CD14-positive monocyte (primary cell): Measurements from ENCODE around the gene ACTR10. TPM values are rescaled to one million over a fixed set of nuclear protein-coding genes. Genes with fewer than 3 reads are reported as not detected.

ENCODE experiments used
- DNase-seq, 3 donors: peaks; one replicate each; pipeline ENCODE4 v3.0.0-alpha.2; 2011 to 2022
- H2AFZ ChIP-seq: 2 replicates; pipeline ENCODE4 v1.6.0; 2012; ENCODE audit warnings: mild to moderate bottlenecking, low read depth, low read length, inconsistent platforms; ENCODE audit not compliant: insufficient read depth, poor library complexity, severe bottlenecking
- H3K27ac ChIP-seq, 2 donors: 1 replicate in 1 of 2; 2 replicates in 1 of 2; pipeline ENCODE4 v1.5.1; 2012 to 2013; ENCODE audit warnings: low read length in 2 of 2, control low read depth in 1 of 2, inconsistent platforms in 1 of 2, low read depth in 1 of 2, mild to moderate bottlenecking in 1 of 2
- H3K27me3 ChIP-seq, 2 donors: one replicate each; pipeline versions ENCODE4 v1.6.0 to v1.6.1; 2011 to 2013; ENCODE audit warnings: low read length in 2 of 2; ENCODE audit not compliant: control insufficient read depth in 2 of 2, insufficient read depth in 2 of 2
- H3K36me3 ChIP-seq, 2 donors: replicated peaks in 1 of 2; 1 replicate in 1 of 2; 2 replicates in 1 of 2; pipeline versions ENCODE4 v1.5.1 to v1.6.1; 2012 to 2013; ENCODE audit warnings: low read length in 2 of 2, control low read depth in 1 of 2, inconsistent platforms in 1 of 2, mild to moderate bottlenecking in 1 of 2; ENCODE audit not compliant: insufficient read depth in 2 of 2, control insufficient read depth in 1 of 2
- H3K4me1 ChIP-seq, 2 donors: 1 replicate in 1 of 2; 2 replicates in 1 of 2; pipeline versions ENCODE4 v1.5.1 to v1.6.1; 2012 to 2013; ENCODE audit warnings: low read length in 2 of 2, control low read depth in 1 of 2, inconsistent platforms in 1 of 2, mild to moderate bottlenecking in 1 of 2, moderate library complexity in 1 of 2; ENCODE audit not compliant: insufficient read depth in 2 of 2, control insufficient read depth in 1 of 2
- H3K4me2 ChIP-seq: replicated peaks from 2 replicates; pipeline ENCODE3; 2012; ENCODE audit warnings: low read length, moderate library complexity, mild to moderate bottlenecking; ENCODE audit not compliant: poor library complexity, severe bottlenecking; ENCODE audit errors: extremely low read depth
- H3K4me3 ChIP-seq, 3 experiments: fragments of 200-600 bp in 1 of 3; sonication (generic) in 1 of 3; replicated peaks in 1 of 3; 1 replicate in 2 of 3; 2 replicates in 1 of 3; pipeline ENCODE4 v1.5.1; 2011 to 2013; ENCODE audit warnings: low read length in 3 of 3, mild to moderate bottlenecking in 3 of 3, control low read depth in 2 of 3, low read depth in 2 of 3, inconsistent platforms in 1 of 3, moderate library complexity in 1 of 3
- H3K79me2 ChIP-seq: 2 replicates; pipeline ENCODE4 v1.6.0; 2012; ENCODE audit warnings: mild to moderate bottlenecking, control low read depth, inconsistent platforms, low read length, moderate library complexity; ENCODE audit not compliant: insufficient read depth
- H3K9ac ChIP-seq: 2 replicates; pipeline ENCODE4 v1.6.0; 2017; ENCODE audit warnings: low read length, mild to moderate bottlenecking; ENCODE audit not compliant: insufficient read depth, poor library complexity, severe bottlenecking
- H3K9me3 ChIP-seq, 2 donors: replicated peaks in 1 of 2; 1 replicate in 1 of 2; 2 replicates in 1 of 2; pipeline versions ENCODE4 v1.5.1 to v1.6.1; 2012 to 2013; ENCODE audit warnings: low read length in 2 of 2, control low read depth in 1 of 2; ENCODE audit not compliant: control insufficient read depth in 1 of 2, insufficient read depth in 1 of 2
- H4K20me1 ChIP-seq: 2 replicates; pipeline ENCODE4 v1.6.0; 2012; ENCODE audit warnings: mild to moderate bottlenecking, low read length, control low read depth, moderate library complexity; ENCODE audit not compliant: insufficient read depth
- H3K27ac Mint-ChIP-seq, 7 donors: one replicate each; pipeline ENCODE4 v1.8.0; 2020; ENCODE audit warnings: mild to moderate bottlenecking in 7 of 7, mixed read lengths in 7 of 7, moderate library complexity in 6 of 7, inconsistent platforms in 2 of 7
- H3K27me3 Mint-ChIP-seq, 3 donors: one replicate each; pipeline ENCODE4 v1.8.0; 2021 to 2022; ENCODE audit warnings: low read depth in 3 of 3, mild to moderate bottlenecking in 3 of 3, mixed read lengths in 3 of 3, moderate library complexity in 3 of 3, inconsistent platforms in 1 of 3
- H3K36me3 Mint-ChIP-seq, 2 donors: one replicate each; pipeline ENCODE4 v1.8.0; 2020; ENCODE audit warnings: mixed read lengths in 2 of 2, inconsistent platforms in 1 of 2, mild to moderate bottlenecking in 1 of 2
- H3K4me1 Mint-ChIP-seq: one replicate; pipeline ENCODE4 v1.8.0; 2020; ENCODE audit warnings: mild to moderate bottlenecking, mixed read lengths
- H3K4me3 Mint-ChIP-seq, 2 donors: one replicate each; pipeline ENCODE4 v1.8.0; 2020; ENCODE audit warnings: mild to moderate bottlenecking in 2 of 2, mixed read lengths in 2 of 2, moderate library complexity in 1 of 2
- H3K9me3 Mint-ChIP-seq, 7 donors: one replicate each; pipeline ENCODE4 v1.8.0; 2020 to 2022; ENCODE audit warnings: mixed read lengths in 7 of 7, mild to moderate bottlenecking in 6 of 7, moderate library complexity in 6 of 7, inconsistent platforms in 2 of 7
- CTCF ChIP-seq: fragments of 200-600 bp; IDR thresholded peaks from one replicate; pipeline ENCODE4 v1.8.0; 2022; ENCODE audit warnings: antibody characterized with exemption, mild to moderate bottlenecking
- WGBS: methylation state at CpG from one replicate; pipeline ENCODE4 v1.1.5; 2013; ENCODE audit warnings: missing lambda C conversion rate; ENCODE audit not compliant: insufficient coverage; 5-methylcytosine and 5-hydroxymethylcytosine counted together
- intact Hi-C, 2 donors: fragments of 100-400 bp; cut with micrococcal nuclease; formaldehyde crosslinking; loops; one replicate each; pipeline versions ENCODE4 v1.15.0 to v1.15.1; 2023
- polyA plus RNA-seq, 3 donors: library from polyadenylated mRNA; depleted of rRNA in 1 of 3; unstranded in 2 of 3; stranded (reverse) in 1 of 3; fragments of 300-500 nt in 2 of 3; fragments of >200 nt in 1 of 3; fragmentation: Illumina TruSeq in 2 of 3; gene quantifications; 1 replicate in 2 of 3; 2 replicates in 1 of 3; pipeline ENCODE4 v1.2.3, GENCODE V29; 2012 to 2021

Gene ACTR10
- polyA plus RNA-seq, 3 donors, result 33.8 to 91.7 (median 83.3) TPM

- H2AFZ ChIP-seq, result peak overlapping the region; percentile 83
- peak overlapping the region; percentile 85 to 86 for H3K27ac ChIP-seq
- Mint-ChIP-seq H3K4me1 (peaks cover 26% of the 10 kb centered on the region), H3K4me3 (peak overlapping the region; percentile 97 to 98), H3K9me3 (peaks cover 0 to 2% (median 0%) of the 10 kb centered on the region in 7 donors), H3K27me3 (peaks cover 0 to 4% (median 1%) of the 10 kb centered on the region in 3 donors), H3K36me3 (peaks cover 15 to 36% of the 10 kb centered on the region in 2 donors), H3K27ac (peak overlapping the region; percentile 95 to 99 (median 98))
- no peaks in the 10 kb centered on the region for H4K20me1 ChIP-seq
- H3K4me1 ChIP-seq, result peaks cover 15 to 20% of the 10 kb centered on the region in 2 donors
- H3K36me3 ChIP-seq, result peaks cover 5 to 27% of the 10 kb centered on the region in 2 donors
- peak in 1 of 3 donors; percentile 2 for DNase-seq
- no peaks in the 10 kb centered on the region for H3K27me3 ChIP-seq
- H3K4me3 ChIP-seq, result peak overlapping the region; percentile 69 to 89 (median 87)
- H3K79me2 ChIP-seq, result peaks cover 34% of the 10 kb centered on the region
- no peaks in the 10 kb centered on the region for H3K9me3 ChIP-seq
- WGBS, result no CpG with 5 or more reads among the region's 2 CpGs
- H3K4me2 ChIP-seq, result peak overlapping the region; percentile 84
- intact Hi-C loops, result loop anchor here in 1 of 2 donors (5.0 kb wide), 1 partner anchor 36 kb away; no protein-coding TSS in a partner anchor
- no peak for TF ChIP-seq CTCF
- H3K9ac ChIP-seq, result peak overlapping the region; percentile 92
Observed at GRCh38 chr14:58200846-58201245, 897 bp downstream of the ACTR10 start.

GRCh38 chr14:58213176-58213575 is 13.2 kb downstream of the ACTR10 start:
- Histone ChIP-seq H3K9me3 (no peaks in the 10 kb centered on the region), H3K27me3 (no peaks in the 10 kb centered on the region), H3K36me3 (peaks cover 75 to 95% of the 10 kb centered on the region in 2 donors), H3K9ac (no peak overlapping the region), H4K20me1 (no peaks in the 10 kb centered on the region), H3K4me3 (no peak overlapping the region), H3K79me2 (no peaks in the 10 kb centered on the region), H2AFZ (no peak overlapping the region), H3K27ac (no peak overlapping the region), H3K4me2 (no peak overlapping the region), H3K4me1 (no peaks in the 10 kb centered on the region)
- H3K36me3 Mint-ChIP-seq, result peaks cover 59 to 78% of the 10 kb centered on the region in 2 donors
- DNase-seq, result no peak
- H3K4me1 Mint-ChIP-seq, result no peaks in the 10 kb centered on the region
- H3K4me3 Mint-ChIP-seq, result no peak overlapping the region
- H3K27me3 Mint-ChIP-seq, result no peaks in the 10 kb centered on the region
- peaks cover 0 to 2% (median 0%) of the 10 kb centered on the region in 7 donors for H3K9me3 Mint-ChIP-seq
- no peak for TF ChIP-seq CTCF
- no peak overlapping the region for H3K27ac Mint-ChIP-seq
- intact Hi-C loops, result no loop called here
